CD14-positive monocyte (primary cell): ENCODE results near the gene B3GLCT. TPM values are rescaled to one million over a fixed set of nuclear protein-coding genes. Genes with fewer than 3 reads are reported as not detected.

Source experiments
- DNase-seq, 3 donors: peaks; one replicate each; pipeline ENCODE4 v3.0.0-alpha.2; 2011 to 2022
- H2AFZ ChIP-seq: 2 replicates; pipeline ENCODE4 v1.6.0; 2012; ENCODE audit warnings: mild to moderate bottlenecking, low read depth, low read length, inconsistent platforms; ENCODE audit not compliant: insufficient read depth, poor library complexity, severe bottlenecking
- H3K27ac ChIP-seq, 2 donors: 1 replicate in 1 of 2; 2 replicates in 1 of 2; pipeline ENCODE4 v1.5.1; 2012 to 2013; ENCODE audit warnings: low read length in 2 of 2, control low read depth in 1 of 2, inconsistent platforms in 1 of 2, low read depth in 1 of 2, mild to moderate bottlenecking in 1 of 2
- H3K27me3 ChIP-seq, 2 donors: one replicate each; pipeline versions ENCODE4 v1.6.0 to v1.6.1; 2011 to 2013; ENCODE audit warnings: low read length in 2 of 2; ENCODE audit not compliant: control insufficient read depth in 2 of 2, insufficient read depth in 2 of 2
- H3K36me3 ChIP-seq, 2 donors: replicated peaks in 1 of 2; 1 replicate in 1 of 2; 2 replicates in 1 of 2; pipeline versions ENCODE4 v1.5.1 to v1.6.1; 2012 to 2013; ENCODE audit warnings: low read length in 2 of 2, control low read depth in 1 of 2, inconsistent platforms in 1 of 2, mild to moderate bottlenecking in 1 of 2; ENCODE audit not compliant: insufficient read depth in 2 of 2, control insufficient read depth in 1 of 2
- H3K4me1 ChIP-seq, 2 donors: 1 replicate in 1 of 2; 2 replicates in 1 of 2; pipeline versions ENCODE4 v1.5.1 to v1.6.1; 2012 to 2013; ENCODE audit warnings: low read length in 2 of 2, control low read depth in 1 of 2, inconsistent platforms in 1 of 2, mild to moderate bottlenecking in 1 of 2, moderate library complexity in 1 of 2; ENCODE audit not compliant: insufficient read depth in 2 of 2, control insufficient read depth in 1 of 2
- H3K4me2 ChIP-seq: replicated peaks from 2 replicates; pipeline ENCODE3; 2012; ENCODE audit warnings: low read length, moderate library complexity, mild to moderate bottlenecking; ENCODE audit not compliant: poor library complexity, severe bottlenecking; ENCODE audit errors: extremely low read depth
- H3K4me3 ChIP-seq, 3 experiments: fragments of 200-600 bp in 1 of 3; sonication (generic) in 1 of 3; replicated peaks in 1 of 3; 1 replicate in 2 of 3; 2 replicates in 1 of 3; pipeline ENCODE4 v1.5.1; 2011 to 2013; ENCODE audit warnings: low read length in 3 of 3, mild to moderate bottlenecking in 3 of 3, control low read depth in 2 of 3, low read depth in 2 of 3, inconsistent platforms in 1 of 3, moderate library complexity in 1 of 3
- H3K79me2 ChIP-seq: 2 replicates; pipeline ENCODE4 v1.6.0; 2012; ENCODE audit warnings: mild to moderate bottlenecking, control low read depth, inconsistent platforms, low read length, moderate library complexity; ENCODE audit not compliant: insufficient read depth
- H3K9ac ChIP-seq: 2 replicates; pipeline ENCODE4 v1.6.0; 2017; ENCODE audit warnings: low read length, mild to moderate bottlenecking; ENCODE audit not compliant: insufficient read depth, poor library complexity, severe bottlenecking
- H3K9me3 ChIP-seq, 2 donors: replicated peaks in 1 of 2; 1 replicate in 1 of 2; 2 replicates in 1 of 2; pipeline versions ENCODE4 v1.5.1 to v1.6.1; 2012 to 2013; ENCODE audit warnings: low read length in 2 of 2, control low read depth in 1 of 2; ENCODE audit not compliant: control insufficient read depth in 1 of 2, insufficient read depth in 1 of 2
- H4K20me1 ChIP-seq: 2 replicates; pipeline ENCODE4 v1.6.0; 2012; ENCODE audit warnings: mild to moderate bottlenecking, low read length, control low read depth, moderate library complexity; ENCODE audit not compliant: insufficient read depth
- H3K27ac Mint-ChIP-seq, 7 donors: one replicate each; pipeline ENCODE4 v1.8.0; 2020; ENCODE audit warnings: mild to moderate bottlenecking in 7 of 7, mixed read lengths in 7 of 7, moderate library complexity in 6 of 7, inconsistent platforms in 2 of 7
- H3K27me3 Mint-ChIP-seq, 3 donors: one replicate each; pipeline ENCODE4 v1.8.0; 2021 to 2022; ENCODE audit warnings: low read depth in 3 of 3, mild to moderate bottlenecking in 3 of 3, mixed read lengths in 3 of 3, moderate library complexity in 3 of 3, inconsistent platforms in 1 of 3
- H3K36me3 Mint-ChIP-seq, 2 donors: one replicate each; pipeline ENCODE4 v1.8.0; 2020; ENCODE audit warnings: mixed read lengths in 2 of 2, inconsistent platforms in 1 of 2, mild to moderate bottlenecking in 1 of 2
- H3K4me1 Mint-ChIP-seq: one replicate; pipeline ENCODE4 v1.8.0; 2020; ENCODE audit warnings: mild to moderate bottlenecking, mixed read lengths
- H3K4me3 Mint-ChIP-seq, 2 donors: one replicate each; pipeline ENCODE4 v1.8.0; 2020; ENCODE audit warnings: mild to moderate bottlenecking in 2 of 2, mixed read lengths in 2 of 2, moderate library complexity in 1 of 2
- H3K9me3 Mint-ChIP-seq, 7 donors: one replicate each; pipeline ENCODE4 v1.8.0; 2020 to 2022; ENCODE audit warnings: mixed read lengths in 7 of 7, mild to moderate bottlenecking in 6 of 7, moderate library complexity in 6 of 7, inconsistent platforms in 2 of 7
- WGBS: methylation state at CpG from one replicate; pipeline ENCODE4 v1.1.5; 2013; ENCODE audit warnings: missing lambda C conversion rate; ENCODE audit not compliant: insufficient coverage; 5-methylcytosine and 5-hydroxymethylcytosine counted together
- intact Hi-C, 2 donors: fragments of 100-400 bp; cut with micrococcal nuclease; formaldehyde crosslinking; loops; one replicate each; pipeline versions ENCODE4 v1.15.0 to v1.15.1; 2023
- polyA plus RNA-seq, 3 donors: library from polyadenylated mRNA; depleted of rRNA in 1 of 3; unstranded in 2 of 3; stranded (reverse) in 1 of 3; fragments of 300-500 nt in 2 of 3; fragments of >200 nt in 1 of 3; fragmentation: Illumina TruSeq in 2 of 3; gene quantifications; 1 replicate in 2 of 3; 2 replicates in 1 of 3; pipeline ENCODE4 v1.2.3, GENCODE V29; 2012 to 2021
- TF ChIP-seq, protein P1 (sequence below): fragments of 200-600 bp; IDR thresholded peaks from one replicate; pipeline ENCODE4 v1.8.0; 2022; ENCODE audit warnings: antibody characterized with exemption, mild to moderate bottlenecking

Gene B3GLCT
- polyA plus RNA-seq, 3 donors: 0.63 to 2.0 (median 2.0) TPM

DNA sequence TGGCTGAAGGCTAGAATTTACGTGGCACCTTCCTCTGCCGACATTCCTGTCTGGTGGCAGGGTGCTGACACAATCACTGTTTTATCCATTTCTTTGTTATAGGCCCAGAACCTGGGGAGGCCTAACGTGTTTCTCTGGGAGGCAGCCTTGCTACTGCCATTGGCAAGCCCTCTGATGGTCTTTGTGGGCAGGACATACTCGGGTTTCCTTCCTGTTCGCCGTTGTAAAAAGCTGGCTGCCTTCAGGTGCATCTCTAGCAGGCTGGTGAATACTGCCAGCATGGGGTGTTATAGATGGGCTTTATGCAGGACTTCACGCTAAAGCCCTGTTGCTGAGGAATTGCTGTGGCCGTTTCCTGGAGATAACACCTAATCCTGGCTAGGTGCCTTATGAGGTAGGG, 28.1 kb downstream of the B3GLCT start:
- Mint-ChIP-seq H3K36me3 (peaks cover 7% of the 10 kb centered on the region in 2 donors), H3K27me3 (no peaks in the 10 kb centered on the region)

DNA sequence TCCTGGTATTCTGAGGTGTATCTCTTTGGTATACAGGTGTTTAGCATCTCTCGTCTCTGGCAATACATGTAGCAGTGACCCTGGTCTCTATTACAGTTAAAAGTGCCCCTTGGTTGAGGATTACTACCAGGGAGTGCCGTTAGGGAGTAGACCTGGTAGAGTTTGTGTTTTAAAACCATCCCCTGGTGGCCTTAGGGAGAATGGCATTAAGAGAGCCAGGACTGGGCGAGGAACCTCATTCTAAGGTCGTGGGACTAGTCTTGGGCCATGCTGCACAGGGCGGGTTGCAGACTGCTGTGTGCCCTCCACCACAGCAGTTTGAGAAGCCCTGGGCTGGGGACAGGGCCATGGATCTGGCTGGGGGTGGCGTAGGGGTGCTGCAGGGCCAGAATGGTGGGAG, 35.0 kb downstream of the B3GLCT start:
- Mint-ChIP-seq H3K36me3 (peaks cover 4 to 7% of the 10 kb centered on the region in 2 donors), H3K9me3 (peaks cover 0 to 1% (median 0%) of the 10 kb centered on the region in 7 donors), H3K4me1 (no peaks in the 10 kb centered on the region), H3K27ac (no peak overlapping the region), H3K27me3 (no peaks in the 10 kb centered on the region), H3K4me3 (no peak overlapping the region)
- Histone ChIP-seq H3K36me3 (no peaks in the 10 kb centered on the region), H3K4me3 (no peak overlapping the region), H2AFZ (no peak overlapping the region), H3K27ac (no peak overlapping the region), H3K9me3 (no peaks in the 10 kb centered on the region), H3K4me2 (no peak overlapping the region), H3K4me1 (no peaks in the 10 kb centered on the region), H4K20me1 (no peaks in the 10 kb centered on the region), H3K27me3 (no peaks in the 10 kb centered on the region), H3K79me2 (no peaks in the 10 kb centered on the region), H3K9ac (no peak overlapping the region)
- intact Hi-C loops: no loop called here
- TF ChIP-seq, protein P1, sequence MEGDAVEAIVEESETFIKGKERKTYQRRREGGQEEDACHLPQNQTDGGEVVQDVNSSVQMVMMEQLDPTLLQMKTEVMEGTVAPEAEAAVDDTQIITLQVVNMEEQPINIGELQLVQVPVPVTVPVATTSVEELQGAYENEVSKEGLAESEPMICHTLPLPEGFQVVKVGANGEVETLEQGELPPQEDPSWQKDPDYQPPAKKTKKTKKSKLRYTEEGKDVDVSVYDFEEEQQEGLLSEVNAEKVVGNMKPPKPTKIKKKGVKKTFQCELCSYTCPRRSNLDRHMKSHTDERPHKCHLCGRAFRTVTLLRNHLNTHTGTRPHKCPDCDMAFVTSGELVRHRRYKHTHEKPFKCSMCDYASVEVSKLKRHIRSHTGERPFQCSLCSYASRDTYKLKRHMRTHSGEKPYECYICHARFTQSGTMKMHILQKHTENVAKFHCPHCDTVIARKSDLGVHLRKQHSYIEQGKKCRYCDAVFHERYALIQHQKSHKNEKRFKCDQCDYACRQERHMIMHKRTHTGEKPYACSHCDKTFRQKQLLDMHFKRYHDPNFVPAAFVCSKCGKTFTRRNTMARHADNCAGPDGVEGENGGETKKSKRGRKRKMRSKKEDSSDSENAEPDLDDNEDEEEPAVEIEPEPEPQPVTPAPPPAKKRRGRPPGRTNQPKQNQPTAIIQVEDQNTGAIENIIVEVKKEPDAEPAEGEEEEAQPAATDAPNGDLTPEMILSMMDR: no peak
- DNase-seq: no peak
- WGBS: 92% methylated on average over 4 of the region's 6 CpGs

More for the DNA sequence above, 28.1 kb downstream of the B3GLCT start:
- Histone ChIP-seq H4K20me1 (no peaks in the 10 kb centered on the region), H3K4me3 (no peak overlapping the region), H2AFZ (no peak overlapping the region), H3K36me3 (no peaks in the 10 kb centered on the region), H3K4me2 (no peak overlapping the region), H3K4me1 (no peaks in the 10 kb centered on the region), H3K9me3 (no peaks in the 10 kb centered on the region), H3K9ac (no peak overlapping the region), H3K27me3 (no peaks in the 10 kb centered on the region), H3K79me2 (no peaks in the 10 kb centered on the region), H3K27ac (no peak overlapping the region)
- H3K27ac Mint-ChIP-seq: no peak overlapping the region
- no peak overlapping the region for H3K4me3 Mint-ChIP-seq
- WGBS: 68% methylated on average over 8 of the region's 8 CpGs
- no peak for DNase-seq
- H3K9me3 Mint-ChIP-seq: peaks cover 0 to 2% (median 0%) of the 10 kb centered on the region in 7 donors
- TF ChIP-seq, protein P1: no peak
- intact Hi-C loops: no loop called here
- no peaks in the 10 kb centered on the region for H3K4me1 Mint-ChIP-seq
